SW 1271 (cell line): Measurements from ENCODE around the gene TTK.
"Not testable (repeated sequence)": the region's sequence is repeated elsewhere in the genome, so short reads cannot be mapped to it uniquely, and the experiment has no call there.

ENCODE experiments used
- DNase-seq, 2 experiments: peaks; one replicate each; lab custom pipeline; 2025; lab: John Stamatoyannopoulos, UW

TTK gene

DNA sequence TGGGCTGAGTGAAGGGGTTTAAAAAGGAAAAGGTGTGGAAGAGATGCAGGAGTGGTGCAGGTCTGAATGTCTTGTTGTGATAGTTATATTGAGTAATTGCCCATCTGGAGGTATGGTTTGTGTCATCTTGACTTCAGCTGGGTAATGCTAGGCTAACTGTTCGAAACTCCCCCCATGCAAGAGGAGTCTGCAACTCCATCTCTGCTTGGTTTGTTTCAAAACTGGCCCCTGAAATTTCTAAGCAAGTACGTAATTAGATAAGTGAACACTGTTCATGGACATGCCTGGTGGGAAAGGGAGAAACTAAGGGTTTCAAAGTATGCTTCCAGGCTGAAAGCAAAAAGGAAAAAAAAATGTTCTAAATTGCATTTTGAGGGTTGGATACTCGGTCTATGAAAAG, 17.1 kb downstream of the TTK start:
- DNase-seq, result no peak

GRCh38 chr6:80022803-80023202, 18.4 kb downstream of the TTK start:
- DNase-seq, result no peak

- DNase-seq, result no peak
Observed at GRCh38 chr6:80028589-80028988, 24.1 kb downstream of the TTK start.

DNA sequence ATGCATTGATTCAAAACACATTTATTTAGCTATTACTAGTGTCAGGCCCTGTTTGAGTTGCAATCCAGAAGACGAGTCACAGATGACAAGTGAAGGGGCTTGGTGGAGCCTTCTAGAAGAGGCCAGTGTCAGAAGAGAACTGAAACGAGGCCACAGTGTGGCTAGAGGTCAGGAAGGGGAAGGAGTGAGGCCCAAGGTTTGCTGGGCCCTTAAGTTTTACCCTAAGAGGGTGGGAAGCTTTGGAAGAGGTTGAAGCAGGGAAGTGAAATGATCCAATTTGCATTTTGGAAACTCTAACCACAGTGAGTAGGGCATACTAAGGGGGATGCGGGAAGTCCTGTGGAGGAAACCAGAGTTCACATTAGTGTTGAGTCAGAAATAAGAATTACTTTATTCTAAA, 25.0 kb downstream of the TTK start:
- DNase-seq, result no peak

GRCh38 chr6:80048220-80048619, 43.8 kb downstream of the TTK start:
- not testable (repeated sequence) for DNase-seq

- no peak for DNase-seq
Observed at GRCh38 chr6:80060774-80061173, 56.3 kb downstream of the TTK start.

GRCh38 chr6:80068146-80068545, 63.7 kb downstream of the TTK start:
- not testable (repeated sequence) for DNase-seq

GRCh38 chr6:80070431-80070830, 66.0 kb downstream of the TTK start:
- DNase-seq, result not testable (repeated sequence)

- DNase-seq, result no peak
Observed at GRCh38 chr6:80077067-80077466, 72.6 kb downstream of the TTK start.

DNA sequence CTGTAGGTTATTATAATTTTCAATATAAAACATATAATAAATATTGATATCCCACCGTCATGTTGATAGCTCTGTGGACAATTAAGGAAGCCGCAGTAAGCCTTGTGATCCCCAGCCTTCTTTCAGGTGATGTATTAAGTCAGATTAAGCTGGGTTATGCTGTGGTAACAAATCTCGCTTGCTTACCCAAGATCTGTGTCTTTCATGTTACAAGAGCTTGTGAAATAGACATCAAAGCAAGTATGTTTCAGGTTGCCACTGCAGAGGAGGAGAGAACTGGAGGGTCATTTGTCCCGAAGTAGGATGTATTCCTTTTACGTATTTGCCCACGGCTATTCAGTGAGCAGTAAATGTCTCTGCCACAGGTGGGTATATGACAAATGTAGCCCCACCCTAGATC, 84.2 kb downstream of the TTK start:
- no peak for DNase-seq

DNA sequence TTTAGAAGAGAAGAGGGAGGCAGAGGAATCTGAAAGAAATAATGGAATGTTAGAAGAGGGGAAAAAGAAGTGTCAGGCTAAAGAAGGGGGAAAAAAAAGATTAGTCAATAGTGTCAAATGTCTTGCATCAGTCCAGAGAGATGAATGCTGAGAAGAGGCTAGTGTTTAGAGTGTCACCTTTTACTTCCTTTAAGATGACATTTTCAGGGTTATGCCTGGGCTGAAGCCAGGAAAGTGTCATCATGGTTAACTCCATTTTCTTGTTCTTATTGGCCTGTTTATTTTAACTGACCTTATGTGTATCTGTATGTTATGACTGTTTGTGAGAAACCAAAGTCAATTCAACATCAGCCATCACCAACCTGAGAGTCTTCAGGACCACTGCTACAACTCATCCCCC, 87.1 kb downstream of the TTK start:
- no peak for DNase-seq
